Middle frontal gyrus (tissue), 1 donor: Measurements from ENCODE around the gene SELENOF.
"Not testable (repeated sequence)": the region's sequence is repeated elsewhere in the genome, so short reads cannot be mapped to it uniquely, and the experiment has no call there.

Source experiments
- DNase-seq: peaks from one replicate; pipeline ENCODE4 v3.0.0-alpha.2; 2015; ENCODE audit warnings: low spot score; ENCODE audit errors: extremely low spot score

Gene SELENOF

DNA sequence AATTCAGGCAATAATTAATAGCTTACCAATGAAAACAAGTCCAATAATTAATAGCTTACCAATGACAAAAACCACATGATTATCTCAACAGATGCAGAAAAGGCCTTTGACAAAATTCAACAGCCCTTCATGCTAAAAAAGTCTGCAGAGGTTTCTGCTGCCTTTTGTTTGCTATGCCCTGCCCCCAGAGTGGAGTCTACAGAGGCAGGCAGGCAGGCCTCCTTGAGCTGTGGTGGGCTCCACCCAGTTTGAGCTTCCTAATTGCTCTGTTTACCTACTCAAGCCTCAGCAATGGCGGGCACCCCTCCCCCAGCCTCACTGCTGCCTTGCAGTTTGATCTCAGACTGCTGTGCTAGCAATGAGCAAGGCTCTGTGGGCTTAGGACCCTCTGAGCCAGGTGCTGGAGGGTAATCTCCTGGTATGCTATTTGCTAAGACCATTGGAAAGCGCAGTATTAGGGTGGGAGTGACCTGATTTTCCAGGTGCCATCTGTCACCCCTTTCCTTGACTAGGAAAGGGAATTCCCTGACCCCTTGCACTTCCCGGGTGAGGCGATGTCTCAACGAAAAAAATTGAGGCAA lies 96.6 kb downstream of the SELENOF start:
- DNase-seq, result not testable (repeated sequence)

- not testable (repeated sequence) for DNase-seq
Observed at GRCh38 chr1:86814118-86814517, 99.8 kb downstream of the SELENOF start.
